ENCODE measurements around the gene PPFIA4. TPM values are rescaled to one million over a fixed set of nuclear protein-coding genes. Genes with fewer than 3 reads are reported as not detected.
A peak's percentile ranks its signal among the peaks of the same experiment; 100 is the strongest.

Gene PPFIA4
- total RNA-seq, 1 donor from 2014 or later, result 2.6 TPM

GRCh38 chr1:203025686-203026030 is 633 bp upstream of the PPFIA4 start:
- DNase-seq (ENCODE audit: low read depth, low spot score), result no peak
- peak overlapping the region; percentile 64 for H3K4me3 Mint-ChIP-seq

GRCh38 chr1:203026666-203027663 is 674 bp downstream of the PPFIA4 start:
- Mint-ChIP-seq H3K4me1 (peaks cover 6% of the 10 kb centered on the region), H3K36me3 (ENCODE audit: low read depth) (peaks cover 21% of the 10 kb centered on the region), H3K27me3 (ENCODE audit: low read depth) (peaks cover 42% of the 10 kb centered on the region), H3K4me3 (peak overlapping the region; percentile 65), H3K9me3 (peaks cover 5% of the 10 kb centered on the region), H3K27ac (ENCODE audit: unreplicated experiment) (no peak overlapping the region)
- DNase-seq (ENCODE audit: low read depth, low spot score), result no peak
- TF ChIP-seq CTCF (conservative IDR thresholded peaks at IDR 0.05), result peak; percentile 42

More at GRCh38 chr1:203025686-203026030, 633 bp upstream of the PPFIA4 start:
- peaks cover 22% of the 10 kb centered on the region for H3K36me3 Mint-ChIP-seq (ENCODE audit: low read depth)
- peaks cover 5% of the 10 kb centered on the region for H3K9me3 Mint-ChIP-seq
- peaks cover 37% of the 10 kb centered on the region for H3K27me3 Mint-ChIP-seq (ENCODE audit: low read depth)
- no peak overlapping the region for H3K27ac Mint-ChIP-seq (ENCODE audit: unreplicated experiment)
- TF ChIP-seq CTCF (conservative IDR thresholded peaks at IDR 0.05), result no peak
- peaks cover 6% of the 10 kb centered on the region for H3K4me1 Mint-ChIP-seq

GRCh38 chr1:203028067-203028783 is 1.9 kb downstream of the PPFIA4 start:
- Mint-ChIP-seq H3K4me1 (peaks cover 6% of the 10 kb centered on the region), H3K9me3 (peaks cover 5% of the 10 kb centered on the region), H3K27ac (ENCODE audit: unreplicated experiment) (no peak overlapping the region), H3K4me3 (peak overlapping the region; percentile 65), H3K27me3 (ENCODE audit: low read depth) (peaks cover 42% of the 10 kb centered on the region), H3K36me3 (ENCODE audit: low read depth) (peaks cover 18% of the 10 kb centered on the region)
- no peak for DNase-seq (ENCODE audit: low read depth, low spot score)
- TF ChIP-seq CTCF (conservative IDR thresholded peaks at IDR 0.05), result no peak

- Mint-ChIP-seq H3K4me3 (peak overlapping the region; percentile 65), H3K27ac (ENCODE audit: unreplicated experiment) (no peak overlapping the region), H3K27me3 (ENCODE audit: low read depth) (peaks cover 42% of the 10 kb centered on the region), H3K9me3 (peaks cover 5% of the 10 kb centered on the region), H3K36me3 (ENCODE audit: low read depth) (peaks cover 16% of the 10 kb centered on the region), H3K4me1 (peaks cover 6% of the 10 kb centered on the region)
- DNase-seq (ENCODE audit: low read depth, low spot score), result no peak
- TF ChIP-seq CTCF (conservative IDR thresholded peaks at IDR 0.05), result no peak
Measured at GRCh38 chr1:203028784-203029553, 2.7 kb downstream of the PPFIA4 start.

- no peaks in the 10 kb centered on the region for H3K36me3 Mint-ChIP-seq (ENCODE audit: low read depth)
- peaks cover 33% of the 10 kb centered on the region for H3K27me3 Mint-ChIP-seq (ENCODE audit: low read depth)
- no peaks in the 10 kb centered on the region for H3K4me1 Mint-ChIP-seq
- no peak overlapping the region for H3K4me3 Mint-ChIP-seq
- DNase-seq (ENCODE audit: low read depth, low spot score), result no peak
- no peaks in the 10 kb centered on the region for H3K9me3 Mint-ChIP-seq
- H3K27ac Mint-ChIP-seq (ENCODE audit: unreplicated experiment), result no peak overlapping the region
- peak; percentile 45 for TF ChIP-seq CTCF (conservative IDR thresholded peaks at IDR 0.05)
Measured at GRCh38 chr1:203031467-203031866, 5.2 kb downstream of the PPFIA4 start.

Measured in neural crest cell (in vitro differentiated cells).